C4-2B (cell line): Measurements from ENCODE around the gene SZT2.

Source experiments
- H3K27ac ChIP-seq: fragments of 450-650 bp; 2 replicates; pipeline ENCODE4 v1.5.1; 2017
- ZFX ChIP-seq: fragments of 450-650 bp; IDR thresholded peaks from 2 replicates; pipeline ENCODE4 v1.6.1; 2017
- TF ChIP-seq, protein P1 (sequence below): fragments of 450-650 bp; conservative IDR thresholded peaks from 2 replicates; pipeline ENCODE4 v1.5.1; 2017; ENCODE audit warnings: mild to moderate bottlenecking

SZT2 gene

DNA sequence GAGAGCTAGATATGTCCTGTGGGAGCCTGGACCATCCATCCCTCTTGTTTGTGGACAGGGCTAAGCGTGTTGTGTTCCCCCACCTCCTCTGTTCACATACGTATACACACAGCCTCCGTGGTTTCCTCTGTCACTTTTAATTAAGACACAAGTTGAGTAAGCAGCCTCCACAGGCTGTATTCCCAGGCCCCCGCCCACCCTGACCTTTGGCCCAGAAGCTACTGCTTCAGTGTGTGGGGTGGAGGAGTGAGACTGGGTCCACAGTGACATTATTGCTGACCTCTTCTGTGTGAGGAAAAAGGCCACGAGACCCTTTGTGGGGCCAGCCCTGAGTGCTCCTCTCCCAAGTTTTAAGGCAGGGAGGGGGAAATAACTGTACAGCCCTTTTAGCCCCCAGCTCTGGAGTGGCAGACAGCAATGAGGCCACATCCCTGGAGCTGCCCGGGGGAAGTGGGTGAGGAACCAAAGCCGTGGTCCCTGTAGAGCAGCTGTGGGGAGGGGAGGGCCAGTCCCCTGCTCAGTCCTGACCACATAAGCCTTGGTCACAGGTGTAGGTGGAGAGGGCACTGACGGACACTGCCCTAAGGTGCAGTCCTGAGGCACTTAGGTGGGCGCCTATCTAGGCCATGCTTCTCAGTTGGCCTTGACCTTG is 26.3 kb upstream of the SZT2 start:
- no peak overlapping the region for H3K27ac ChIP-seq

DNA sequence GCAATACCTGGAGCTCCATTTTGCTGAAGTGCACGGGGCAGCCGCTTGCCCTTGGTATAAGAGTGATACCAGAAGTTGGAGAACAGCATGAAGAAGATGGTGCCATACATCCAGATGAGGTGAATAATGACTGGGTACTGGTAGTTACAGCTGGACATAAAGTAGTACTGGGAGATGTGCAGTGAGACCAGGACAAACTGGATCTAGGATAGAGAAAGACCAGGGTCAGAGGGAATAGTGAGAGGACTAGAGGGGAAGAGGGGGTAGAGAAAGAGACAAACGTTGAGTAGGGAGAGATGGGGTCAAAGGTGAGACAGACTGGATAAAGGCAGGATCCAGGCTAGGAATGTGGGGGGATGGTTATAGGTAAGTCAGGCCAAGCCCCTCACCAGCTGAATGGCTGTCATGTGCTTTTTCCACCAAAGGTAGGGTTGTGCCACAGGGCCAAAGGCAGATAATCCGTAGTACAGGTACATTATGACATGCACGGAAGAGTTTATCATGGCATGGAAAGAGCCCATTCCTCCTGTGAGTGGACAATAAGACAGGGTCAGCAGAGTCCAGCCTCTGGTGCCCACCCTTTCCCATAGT is 25.7 kb upstream of the SZT2 start:
- H3K27ac ChIP-seq: no peak overlapping the region
- TF ChIP-seq, protein P1, sequence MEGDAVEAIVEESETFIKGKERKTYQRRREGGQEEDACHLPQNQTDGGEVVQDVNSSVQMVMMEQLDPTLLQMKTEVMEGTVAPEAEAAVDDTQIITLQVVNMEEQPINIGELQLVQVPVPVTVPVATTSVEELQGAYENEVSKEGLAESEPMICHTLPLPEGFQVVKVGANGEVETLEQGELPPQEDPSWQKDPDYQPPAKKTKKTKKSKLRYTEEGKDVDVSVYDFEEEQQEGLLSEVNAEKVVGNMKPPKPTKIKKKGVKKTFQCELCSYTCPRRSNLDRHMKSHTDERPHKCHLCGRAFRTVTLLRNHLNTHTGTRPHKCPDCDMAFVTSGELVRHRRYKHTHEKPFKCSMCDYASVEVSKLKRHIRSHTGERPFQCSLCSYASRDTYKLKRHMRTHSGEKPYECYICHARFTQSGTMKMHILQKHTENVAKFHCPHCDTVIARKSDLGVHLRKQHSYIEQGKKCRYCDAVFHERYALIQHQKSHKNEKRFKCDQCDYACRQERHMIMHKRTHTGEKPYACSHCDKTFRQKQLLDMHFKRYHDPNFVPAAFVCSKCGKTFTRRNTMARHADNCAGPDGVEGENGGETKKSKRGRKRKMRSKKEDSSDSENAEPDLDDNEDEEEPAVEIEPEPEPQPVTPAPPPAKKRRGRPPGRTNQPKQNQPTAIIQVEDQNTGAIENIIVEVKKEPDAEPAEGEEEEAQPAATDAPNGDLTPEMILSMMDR: no peak
- TF ChIP-seq ZFX: no peak

More for the DNA sequence above, 26.3 kb upstream of the SZT2 start:
- TF ChIP-seq, protein P1: no peak
- TF ChIP-seq ZFX: no peak

DNA sequence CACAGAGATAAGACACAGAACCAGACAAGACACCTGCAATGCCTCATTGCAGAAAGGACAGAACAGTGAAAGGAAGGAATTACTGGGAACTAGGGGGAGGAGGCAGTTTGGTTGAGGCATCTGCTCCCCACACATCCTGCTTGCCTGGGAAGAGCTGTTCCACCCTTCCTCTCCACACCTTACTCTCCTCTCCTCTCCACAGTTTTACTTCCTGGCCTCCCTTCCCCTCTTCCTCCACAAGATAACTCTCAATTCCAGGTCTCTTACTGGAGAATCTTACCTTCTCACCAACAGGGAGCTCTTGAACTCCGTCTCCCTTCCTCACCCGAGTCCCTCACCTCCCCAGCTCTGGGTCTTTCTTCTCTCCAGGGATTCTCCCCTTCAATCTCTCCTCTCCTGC is 24.0 kb upstream of the SZT2 start:
- no peak for TF ChIP-seq ZFX
- TF ChIP-seq, protein P1: no peak
- H3K27ac ChIP-seq: peak overlapping the region; percentile 97

DNA sequence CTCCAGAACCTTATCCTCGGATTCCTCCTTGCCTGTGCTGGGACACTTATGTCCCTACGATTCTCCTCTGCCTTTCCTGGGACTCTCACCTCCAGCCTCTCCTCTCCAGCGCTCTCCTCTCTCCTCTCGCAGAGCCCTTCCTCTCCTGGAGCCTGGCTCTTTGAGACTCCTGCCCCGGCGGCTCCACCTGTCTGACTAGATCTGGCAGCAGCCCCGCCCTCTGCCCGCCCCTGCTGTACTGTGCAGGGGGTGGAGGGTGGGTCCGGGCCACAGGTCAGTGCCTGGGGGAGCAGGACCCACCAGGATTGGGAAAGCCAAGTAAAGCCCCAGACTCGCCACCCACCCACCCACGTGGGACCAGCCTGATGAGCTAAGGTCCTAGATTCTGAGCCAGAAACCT is 23.5 kb upstream of the SZT2 start:
- no peak for TF ChIP-seq ZFX
- TF ChIP-seq, protein P1: no peak
- peak overlapping the region; percentile 97 for H3K27ac ChIP-seq

DNA sequence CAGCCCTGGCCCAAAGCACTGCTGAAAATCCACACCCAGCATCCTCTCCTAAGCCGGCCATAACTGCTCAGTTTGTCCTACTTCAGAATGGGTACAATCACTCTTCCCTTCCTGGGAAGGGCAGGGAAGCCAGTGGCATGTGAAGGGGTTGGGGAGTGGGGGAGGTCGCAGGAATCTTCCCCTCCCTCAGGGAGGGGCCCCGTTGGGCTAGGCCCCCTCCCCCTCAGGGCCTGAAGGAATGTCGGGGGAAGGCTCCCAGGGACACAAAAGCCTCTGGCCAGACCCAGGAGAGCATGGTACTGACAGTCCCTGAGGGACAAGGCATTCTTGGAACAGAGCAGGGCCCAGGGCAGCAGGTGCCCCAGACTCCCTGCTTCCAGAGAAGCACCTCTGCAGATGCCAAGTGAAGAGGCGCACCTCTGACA is 23.1 kb upstream of the SZT2 start:
- peak overlapping the region; percentile 97 for H3K27ac ChIP-seq
- no peak for TF ChIP-seq ZFX
- TF ChIP-seq, protein P1: no peak

DNA sequence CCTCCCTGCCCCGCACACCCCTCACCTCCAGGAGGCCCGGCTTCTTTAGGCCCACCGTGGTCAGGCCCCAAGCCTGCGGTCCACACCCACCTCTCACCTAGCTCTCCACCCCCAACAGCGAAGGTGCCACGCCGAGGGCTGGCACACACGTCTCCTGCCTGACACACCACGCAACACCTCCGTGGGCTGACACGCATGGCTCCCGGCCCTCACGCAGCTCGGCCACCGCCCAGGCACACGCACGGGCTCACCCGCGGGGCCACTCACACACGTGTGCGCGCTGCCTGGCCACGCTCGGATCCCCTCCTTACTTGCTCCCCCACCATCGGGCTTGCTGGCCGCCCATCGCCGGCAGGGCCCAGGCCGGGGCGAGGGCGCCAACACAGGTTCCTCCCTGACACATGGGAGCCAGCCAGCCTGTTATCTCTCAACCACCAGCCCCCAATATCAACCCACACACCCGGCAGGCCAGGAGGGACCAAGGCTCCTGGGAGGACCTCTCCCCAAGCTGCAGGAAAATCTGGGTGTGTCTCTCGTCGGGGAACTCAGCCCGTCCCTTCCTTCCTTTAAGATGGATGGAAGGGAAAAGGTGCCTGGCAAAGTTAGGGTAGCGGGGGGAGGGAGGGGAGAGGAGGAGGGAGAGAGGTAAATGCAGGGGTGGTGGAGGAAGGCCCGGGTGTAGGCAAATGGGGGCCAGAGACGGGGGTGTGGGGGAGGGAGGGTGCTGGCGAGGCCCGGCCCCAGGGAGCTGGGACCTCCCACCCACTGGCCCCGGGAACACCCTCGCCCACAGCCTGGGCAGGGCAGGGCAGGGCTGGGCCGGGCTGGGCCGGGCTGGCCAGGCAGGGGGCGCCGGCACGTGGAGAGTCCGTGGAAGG is 22.4 kb upstream of the SZT2 start:
- H3K27ac ChIP-seq: peak overlapping the region; percentile 97
- TF ChIP-seq, protein P1: no peak
- TF ChIP-seq ZFX: peak; percentile 54; the same call in 1 of the 2 replicates
